Measurements from ENCODE around the gene PUS7L. TPM values are rescaled to one million over a fixed set of nuclear protein-coding genes. Genes with fewer than 3 reads are reported as not detected.

PUS7L gene
- total RNA-seq, 1 experiment from 2014 or later = 15.3 TPM

DNA sequence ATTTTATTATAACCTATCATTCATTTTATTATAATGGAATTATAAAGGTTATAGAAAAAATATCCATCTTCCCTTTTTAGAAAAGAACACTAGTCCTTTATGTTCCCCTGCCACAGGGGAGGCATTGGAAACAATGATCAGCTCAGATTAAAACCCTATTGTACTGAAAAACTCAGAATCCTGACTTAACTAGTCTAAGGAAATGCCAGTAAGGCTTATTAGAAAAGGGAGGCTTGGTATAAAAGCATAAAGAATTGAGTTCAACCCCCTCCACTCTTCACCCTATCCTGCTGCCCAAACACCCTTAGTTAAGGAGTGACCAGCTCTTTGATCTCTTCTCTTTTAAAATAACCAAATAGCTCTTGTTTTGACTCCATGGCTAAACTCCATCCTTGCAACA lies 36.0 kb downstream of the PUS7L start:
- H3K79me2 ChIP-seq (ENCODE audit: insufficient read depth, low read length) = no peaks in the 10 kb centered on the region
- POLR2A ChIA-PET = no interaction called here
- H4K20me1 ChIP-seq (ENCODE audit: insufficient read depth) = no peaks in the 10 kb centered on the region
- TF ChIP-seq CBX3 (IDR thresholded peaks at IDR 0.05; ENCODE audit: low read depth) (no peak), SRF (IDR thresholded peaks at IDR 0.05; ENCODE audit: low read depth) (no peak), ELF1 (IDR thresholded peaks at IDR 0.05; ENCODE audit: borderline replicate concordance, low read depth) (no peak), EGR1 (IDR thresholded peaks at IDR 0.05; ENCODE audit: low read depth) (no peak), YY1 (IDR thresholded peaks at IDR 0.05; ENCODE audit: extremely low read depth, insufficient replicate concordance, low read depth, low read length) (no peak), ATF3 (IDR thresholded peaks at IDR 0.05) (no peak), POLR2AphosphoS5 (IDR thresholded peaks at IDR 0.05; ENCODE audit: low read depth, low read length) (no peak), CEBPB (IDR thresholded peaks at IDR 0.05; ENCODE audit: low read depth) (no peak), JUND (IDR thresholded peaks at IDR 0.05) (no peak)
- TF ChIP-seq, protein P1, sequence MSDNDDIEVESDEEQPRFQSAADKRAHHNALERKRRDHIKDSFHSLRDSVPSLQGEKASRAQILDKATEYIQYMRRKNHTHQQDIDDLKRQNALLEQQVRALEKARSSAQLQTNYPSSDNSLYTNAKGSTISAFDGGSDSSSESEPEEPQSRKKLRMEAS (IDR thresholded peaks at IDR 0.05) = no peak
- TF ChIP-seq, protein P2, sequence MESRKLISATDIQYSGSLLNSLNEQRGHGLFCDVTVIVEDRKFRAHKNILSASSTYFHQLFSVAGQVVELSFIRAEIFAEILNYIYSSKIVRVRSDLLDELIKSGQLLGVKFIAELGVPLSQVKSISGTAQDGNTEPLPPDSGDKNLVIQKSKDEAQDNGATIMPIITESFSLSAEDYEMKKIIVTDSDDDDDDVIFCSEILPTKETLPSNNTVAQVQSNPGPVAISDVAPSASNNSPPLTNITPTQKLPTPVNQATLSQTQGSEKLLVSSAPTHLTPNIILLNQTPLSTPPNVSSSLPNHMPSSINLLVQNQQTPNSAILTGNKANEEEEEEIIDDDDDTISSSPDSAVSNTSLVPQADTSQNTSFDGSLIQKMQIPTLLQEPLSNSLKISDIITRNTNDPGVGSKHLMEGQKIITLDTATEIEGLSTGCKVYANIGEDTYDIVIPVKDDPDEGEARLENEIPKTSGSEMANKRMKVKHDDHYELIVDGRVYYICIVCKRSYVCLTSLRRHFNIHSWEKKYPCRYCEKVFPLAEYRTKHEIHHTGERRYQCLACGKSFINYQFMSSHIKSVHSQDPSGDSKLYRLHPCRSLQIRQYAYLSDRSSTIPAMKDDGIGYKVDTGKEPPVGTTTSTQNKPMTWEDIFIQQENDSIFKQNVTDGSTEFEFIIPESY (IDR thresholded peaks at IDR 0.05; ENCODE audit: extremely low read depth, insufficient replicate concordance, low read length) = no peak
- TF ChIP-seq, protein P3, sequence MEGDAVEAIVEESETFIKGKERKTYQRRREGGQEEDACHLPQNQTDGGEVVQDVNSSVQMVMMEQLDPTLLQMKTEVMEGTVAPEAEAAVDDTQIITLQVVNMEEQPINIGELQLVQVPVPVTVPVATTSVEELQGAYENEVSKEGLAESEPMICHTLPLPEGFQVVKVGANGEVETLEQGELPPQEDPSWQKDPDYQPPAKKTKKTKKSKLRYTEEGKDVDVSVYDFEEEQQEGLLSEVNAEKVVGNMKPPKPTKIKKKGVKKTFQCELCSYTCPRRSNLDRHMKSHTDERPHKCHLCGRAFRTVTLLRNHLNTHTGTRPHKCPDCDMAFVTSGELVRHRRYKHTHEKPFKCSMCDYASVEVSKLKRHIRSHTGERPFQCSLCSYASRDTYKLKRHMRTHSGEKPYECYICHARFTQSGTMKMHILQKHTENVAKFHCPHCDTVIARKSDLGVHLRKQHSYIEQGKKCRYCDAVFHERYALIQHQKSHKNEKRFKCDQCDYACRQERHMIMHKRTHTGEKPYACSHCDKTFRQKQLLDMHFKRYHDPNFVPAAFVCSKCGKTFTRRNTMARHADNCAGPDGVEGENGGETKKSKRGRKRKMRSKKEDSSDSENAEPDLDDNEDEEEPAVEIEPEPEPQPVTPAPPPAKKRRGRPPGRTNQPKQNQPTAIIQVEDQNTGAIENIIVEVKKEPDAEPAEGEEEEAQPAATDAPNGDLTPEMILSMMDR (IDR thresholded peaks at IDR 0.05 in 2 of 3, conservative IDR thresholded peaks at IDR 0.05 in 1 of 3; ENCODE audit: borderline replicate concordance in 1 of 3, insufficient read depth in 1 of 3, low read depth in 2 of 3, low read length in 2 of 3) = no peak
- no peaks in the 10 kb centered on the region for H3K27me3 ChIP-seq (ENCODE audit: insufficient read depth, low read length)
- no peak overlapping the region for H3K27ac ChIP-seq (ENCODE audit: low read depth, low read length)
- H3K9me2 ChIP-seq (ENCODE audit: insufficient read depth) = no peaks in the 10 kb centered on the region
- H3K9me3 ChIP-seq (ENCODE audit: control insufficient read depth in 1 of 2, insufficient read depth in 1 of 2, low read depth in 1 of 2, low read length in 2 of 2) = no peaks in the 10 kb centered on the region
- CTCF ChIA-PET = interaction anchor here (1.1 kb wide), 1 partner anchor 278 kb away, joined by 3 read pairs; no protein-coding TSS in a partner anchor
- H3K4me1 ChIP-seq (ENCODE audit: control insufficient read depth in 1 of 2, insufficient read depth in 2 of 2, low read length in 2 of 2) = no peaks in the 10 kb centered on the region
- RAD21 ChIA-PET (ENCODE audit: low non-redundant PET in 1 of 2, low total read pairs in 2 of 2, uncharacterized antibody in 2 of 2, unreplicated experiment in 2 of 2) = no interaction called here
- no peaks in the 10 kb centered on the region for H3K36me3 ChIP-seq (ENCODE audit: control insufficient read depth in 1 of 2, insufficient read depth in 2 of 2, low read length in 2 of 2)
- no peak overlapping the region for H3K4me2 ChIP-seq (ENCODE audit: low read length)
- H2AFZ ChIP-seq (ENCODE audit: low read depth, low read length, poor library complexity, severe bottlenecking) = no peak overlapping the region
- H3K4me3 ChIP-seq (replicated peaks in 1 of 2; ENCODE audit: low read depth in 1 of 2, low read length in 2 of 2) = no peak overlapping the region
- no peak for ATAC-seq
- intact Hi-C loops (cut with micrococcal nuclease) = no loop called here
- no TSS peak for BruUV-seq (replicated peaks)
- H3K9ac ChIP-seq (ENCODE audit: low read length) = no peak overlapping the region
- DNase-seq (ENCODE audit: low read depth, low spot score) = no peak

Data from HCT116 (cell line).